ENCODE data around the gene XPO4.
"Not testable (repeated sequence)": the region's sequence is repeated elsewhere in the genome, so short reads cannot be mapped to it uniquely, and the experiment has no call there.

DNA sequence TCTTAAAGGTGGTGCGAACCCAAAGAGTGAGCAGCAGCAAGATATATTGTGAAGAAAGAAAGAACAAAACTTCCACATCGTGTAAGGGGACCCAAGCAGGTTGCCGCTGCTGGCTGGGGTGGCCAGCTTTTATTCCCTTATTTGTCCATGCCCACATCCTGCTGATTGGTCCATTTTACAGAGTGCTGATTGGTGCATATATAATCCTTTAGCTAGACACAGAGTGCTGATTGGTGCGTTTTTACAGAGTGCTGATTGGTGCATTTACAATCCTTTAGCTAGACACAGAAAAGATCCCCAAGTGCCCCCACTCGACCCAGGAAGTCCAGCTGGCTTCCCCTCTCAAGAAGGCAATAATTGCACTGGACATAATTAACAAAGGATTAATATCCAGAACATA, 25.7 kb downstream of the XPO4 start:
- not testable (repeated sequence) for TF ChIP-seq ZNF274 (IDR thresholded peaks at IDR 0.05; ENCODE audit: low read depth, low read length); YY1 (IDR thresholded peaks at IDR 0.05; ENCODE audit: insufficient read depth, insufficient read length)
